ENCODE measurements around the gene ZNF805. TPM values are rescaled to one million over a fixed set of nuclear protein-coding genes. Genes with fewer than 3 reads are reported as not detected.
"Not testable (repeated sequence)": the region's sequence is repeated elsewhere in the genome, so short reads cannot be mapped to it uniquely, and the experiment has no call there.

The ZNF805 gene
- total RNA-seq, 6 experiments from 2014 or later = 10.7 to 12.8 (median 11.9) TPM

- no peak for TF ChIP-seq CTCF (IDR thresholded peaks at IDR 0.05)
- no peak overlapping the region for H3K4me3 Mint-ChIP-seq
- no peaks in the 10 kb centered on the region for H3K9me3 Mint-ChIP-seq
- H3K27me3 Mint-ChIP-seq (ENCODE audit: insufficient read depth) = peaks cover 2% of the 10 kb centered on the region; the same call in 1 of the 2 replicates
- peaks cover 7% of the 10 kb centered on the region; the same call in 1 of the 2 replicates for H3K4me1 Mint-ChIP-seq (ENCODE audit: low read depth)
- no peak overlapping the region for H3K27ac Mint-ChIP-seq
- DNase-seq = no peak
- H3K36me3 Mint-ChIP-seq (ENCODE audit: low read depth) = peaks cover 63% of the 10 kb centered on the region
Measured at GRCh38 chr19:57248646-57249045, 8.2 kb downstream of the ZNF805 start.

GRCh38 chr19:57249329-57249728 is 8.9 kb downstream of the ZNF805 start:
- peaks cover 70% of the 10 kb centered on the region for H3K36me3 Mint-ChIP-seq (ENCODE audit: low read depth)

GRCh38 chr19:57253767-57254166 is 13.3 kb downstream of the ZNF805 start:
- H3K9me3 Mint-ChIP-seq; H3K27me3 Mint-ChIP-seq (ENCODE audit: insufficient read depth); H3K4me1 Mint-ChIP-seq (ENCODE audit: low read depth); H3K27ac Mint-ChIP-seq; H3K4me3 Mint-ChIP-seq; DNase-seq: not testable (repeated sequence)
- peaks cover 59% of the 10 kb centered on the region for H3K36me3 Mint-ChIP-seq (ENCODE audit: low read depth)

More at GRCh38 chr19:57249329-57249728, 8.9 kb downstream of the ZNF805 start:
- H3K4me1 Mint-ChIP-seq (ENCODE audit: low read depth) = peaks cover 10% of the 10 kb centered on the region; the same call in 1 of the 2 replicates
- peaks cover 2% of the 10 kb centered on the region; the same call in 1 of the 2 replicates for H3K27me3 Mint-ChIP-seq (ENCODE audit: insufficient read depth)
- H3K4me3 Mint-ChIP-seq = no peak overlapping the region
- no peak for TF ChIP-seq CTCF (IDR thresholded peaks at IDR 0.05)
- no peak overlapping the region for H3K27ac Mint-ChIP-seq
- DNase-seq = no peak
- no peaks in the 10 kb centered on the region for H3K9me3 Mint-ChIP-seq

- H3K36me3 Mint-ChIP-seq (ENCODE audit: low read depth) = peaks cover 50% of the 10 kb centered on the region
- H3K9me3 Mint-ChIP-seq = no peaks in the 10 kb centered on the region
- H3K4me3 Mint-ChIP-seq = no peak overlapping the region
- peaks cover 4% of the 10 kb centered on the region; the same call in 1 of the 2 replicates for H3K4me1 Mint-ChIP-seq (ENCODE audit: low read depth)
- H3K27ac Mint-ChIP-seq = no peak overlapping the region
- no peak for TF ChIP-seq CTCF (IDR thresholded peaks at IDR 0.05)
- no peak for DNase-seq
- H3K27me3 Mint-ChIP-seq (ENCODE audit: insufficient read depth) = no peaks in the 10 kb centered on the region
Measured at GRCh38 chr19:57262044-57262443, 21.6 kb downstream of the ZNF805 start.

GRCh38 chr19:57263244-57263741 is 22.9 kb downstream of the ZNF805 start:
- peaks cover 9% of the 10 kb centered on the region; the same call in 1 of the 2 replicates for H3K4me1 Mint-ChIP-seq (ENCODE audit: low read depth)
- no peak overlapping the region for H3K27ac Mint-ChIP-seq
- H3K4me3 Mint-ChIP-seq = no peak overlapping the region
- H3K36me3 Mint-ChIP-seq (ENCODE audit: low read depth) = peaks cover 50% of the 10 kb centered on the region
- no peak for TF ChIP-seq CTCF (IDR thresholded peaks at IDR 0.05)
- no peak for DNase-seq
- no peaks in the 10 kb centered on the region for H3K27me3 Mint-ChIP-seq (ENCODE audit: insufficient read depth)
- no peaks in the 10 kb centered on the region for H3K9me3 Mint-ChIP-seq

- H3K4me3 Mint-ChIP-seq = no peak overlapping the region
Measured at GRCh38 chr19:57267291-57267690, 26.9 kb downstream of the ZNF805 start.

More at GRCh38 chr19:57267291-57267690, 26.9 kb downstream of the ZNF805 start:
- Mint-ChIP-seq H3K9me3 (no peaks in the 10 kb centered on the region), H3K4me1 (ENCODE audit: low read depth) (peaks cover 41% of the 10 kb centered on the region), H3K27ac (no peak overlapping the region), H3K27me3 (ENCODE audit: insufficient read depth) (peaks cover under 1% of the 10 kb centered on the region; the same call in 1 of the 2 replicates), H3K36me3 (ENCODE audit: low read depth) (peaks cover 27% of the 10 kb centered on the region)
- no peak for DNase-seq
- TF ChIP-seq CTCF (IDR thresholded peaks at IDR 0.05) = no peak

All from HFFc6 (cell line).